Measurements from ENCODE around the gene RAB7A. TPM values are rescaled to one million over a fixed set of nuclear protein-coding genes. Genes with fewer than 3 reads are reported as not detected.

RAB7A gene
- total and polyA plus RNA-seq, 2 of the 13 experiments (the other 11 are each of a cell fraction or from before 2014, with no cell fraction given): 26.5 to 182 TPM

DNA sequence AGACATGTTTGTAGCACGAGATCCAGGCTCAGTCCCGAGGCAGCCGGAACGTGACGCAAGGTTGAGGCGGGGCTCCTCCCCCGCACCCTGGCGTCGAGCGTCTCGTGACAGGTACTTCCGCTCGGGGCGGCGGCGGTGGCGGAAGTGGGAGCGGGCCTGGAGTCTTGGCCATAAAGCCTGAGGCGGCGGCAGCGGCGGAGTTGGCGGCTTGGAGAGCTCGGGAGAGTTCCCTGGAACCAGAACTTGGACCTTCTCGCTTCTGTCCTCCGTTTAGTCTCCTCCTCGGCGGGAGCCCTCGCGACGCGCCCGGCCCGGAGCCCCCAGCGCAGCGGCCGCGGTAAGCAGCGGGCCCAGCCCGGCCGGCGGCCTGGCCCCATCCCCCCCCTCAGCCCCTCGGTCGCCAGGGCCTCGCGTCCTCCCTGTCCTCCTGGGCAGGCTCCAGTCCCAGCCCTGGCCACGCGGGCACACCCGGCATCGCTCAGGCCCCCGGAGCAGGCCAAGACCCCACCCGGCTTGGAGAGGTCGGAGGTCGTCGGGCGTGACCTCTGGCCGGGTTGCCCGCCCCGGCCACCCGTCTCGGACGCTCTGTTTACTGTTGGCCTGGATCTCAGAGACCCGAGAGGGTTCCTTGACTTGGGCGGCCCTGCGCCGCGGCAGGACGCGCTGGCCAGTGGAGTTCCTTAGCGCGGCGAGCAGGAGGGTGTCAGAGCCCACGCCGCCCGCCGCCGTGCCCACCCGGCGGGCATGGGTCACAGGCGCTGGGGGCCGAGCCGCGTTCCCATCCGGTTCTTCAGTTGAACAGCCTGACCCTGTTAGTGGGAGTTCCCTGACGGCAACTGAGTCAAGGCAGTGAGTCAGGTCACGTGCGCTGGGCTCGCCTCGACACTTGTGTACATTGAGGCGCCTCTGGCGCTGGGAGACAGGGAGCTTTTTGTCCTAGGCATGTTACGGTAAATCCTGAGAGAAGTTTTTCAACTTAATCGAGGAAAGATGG, at the start of gene RAB7A (continued):
- TF ChIP-seq, protein P1, sequence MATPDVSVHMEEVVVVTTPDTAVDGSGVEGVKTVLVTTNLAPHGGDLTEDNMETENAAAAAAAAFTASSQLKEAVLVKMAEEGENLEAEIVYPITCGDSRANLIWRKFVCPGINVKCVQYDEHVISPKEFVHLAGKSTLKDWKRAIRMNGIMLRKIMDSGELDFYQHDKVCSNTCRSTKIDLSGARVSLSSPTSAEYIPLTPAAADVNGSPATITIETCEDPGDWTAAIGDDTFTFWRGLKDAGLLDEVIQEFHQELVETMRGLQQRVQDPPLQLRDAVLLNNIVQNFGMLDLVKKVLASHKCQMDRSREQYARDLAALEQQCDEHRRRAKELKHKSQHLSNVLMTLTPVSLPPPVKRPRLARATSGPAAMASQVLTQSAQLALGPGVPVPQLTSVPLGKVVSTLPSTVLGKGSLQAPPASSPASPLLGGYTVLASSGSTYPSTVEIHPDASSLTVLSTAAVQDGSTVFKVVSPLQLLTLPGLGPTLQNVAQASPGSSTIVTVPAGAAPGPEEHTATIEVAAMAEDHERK (CRISPR knock-in tag; IDR thresholded peaks at IDR 0.05; ENCODE audit: low read depth): peak; percentile 88
- TF ChIP-seq, protein P2, sequence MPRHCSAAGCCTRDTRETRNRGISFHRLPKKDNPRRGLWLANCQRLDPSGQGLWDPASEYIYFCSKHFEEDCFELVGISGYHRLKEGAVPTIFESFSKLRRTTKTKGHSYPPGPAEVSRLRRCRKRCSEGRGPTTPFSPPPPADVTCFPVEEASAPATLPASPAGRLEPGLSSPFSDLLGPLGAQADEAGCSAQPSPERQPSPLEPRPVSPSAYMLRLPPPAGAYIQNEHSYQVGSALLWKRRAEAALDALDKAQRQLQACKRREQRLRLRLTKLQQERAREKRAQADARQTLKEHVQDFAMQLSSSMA (CRISPR knock-in tag; IDR thresholded peaks at IDR 0.05): no peak
- TF ChIP-seq, protein P3, sequence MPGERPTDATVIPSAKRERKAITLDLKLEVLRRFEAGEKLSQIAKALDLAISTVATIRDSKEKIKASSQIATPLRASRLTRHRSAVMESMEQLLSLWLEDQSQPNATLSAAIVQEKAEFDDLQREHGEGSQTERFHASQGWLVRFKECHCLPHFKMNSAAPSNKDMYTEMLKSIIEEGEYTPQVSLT (CRISPR knock-in tag; IDR thresholded peaks at IDR 0.05; ENCODE audit: borderline replicate concordance, low read depth): no peak
- TF ChIP-seq SMAD9 (CRISPR knock-in tag; IDR thresholded peaks at IDR 0.05) (no peak), ZNF850 (CRISPR knock-in tag; conservative IDR thresholded peaks at IDR 0.05) (no peak), POGZ (CRISPR knock-in tag; IDR thresholded peaks at IDR 0.05) (peak; percentile 86), RXRA (CRISPR knock-in tag; IDR thresholded peaks at IDR 0.05) (peak; percentile 37), TCF12 (IDR thresholded peaks at IDR 0.05) (no peak), TCF12 (CRISPR knock-in tag; IDR thresholded peaks at IDR 0.05) (no peak), MBNL3 (CRISPR knock-in tag; conservative IDR thresholded peaks at IDR 0.05) (no peak), BRCA1 (CRISPR knock-in tag; IDR thresholded peaks at IDR 0.05) (0 out of 2 replicates have a peak, but pooled peaks have one; percentile 60), KDM5B (CRISPR knock-in tag; IDR thresholded peaks at IDR 0.05; ENCODE audit: borderline replicate concordance) (peak; percentile 83; the same call in 1 of the 2 replicates), ZFAT (CRISPR knock-in tag; conservative IDR thresholded peaks at IDR 0.05) (no peak), HNF4G (IDR thresholded peaks at IDR 0.05; ENCODE audit: borderline replicate concordance, low read depth, low read length) (no peak; the same call in 1 of the 2 replicates), HNF4G (CRISPR knock-in tag; IDR thresholded peaks at IDR 0.05; ENCODE audit: borderline replicate concordance, low read depth) (no peak), PAWR (CRISPR knock-in tag; IDR thresholded peaks at IDR 0.05; ENCODE audit: borderline replicate concordance) (no peak)
- TF ChIP-seq, protein P4, sequence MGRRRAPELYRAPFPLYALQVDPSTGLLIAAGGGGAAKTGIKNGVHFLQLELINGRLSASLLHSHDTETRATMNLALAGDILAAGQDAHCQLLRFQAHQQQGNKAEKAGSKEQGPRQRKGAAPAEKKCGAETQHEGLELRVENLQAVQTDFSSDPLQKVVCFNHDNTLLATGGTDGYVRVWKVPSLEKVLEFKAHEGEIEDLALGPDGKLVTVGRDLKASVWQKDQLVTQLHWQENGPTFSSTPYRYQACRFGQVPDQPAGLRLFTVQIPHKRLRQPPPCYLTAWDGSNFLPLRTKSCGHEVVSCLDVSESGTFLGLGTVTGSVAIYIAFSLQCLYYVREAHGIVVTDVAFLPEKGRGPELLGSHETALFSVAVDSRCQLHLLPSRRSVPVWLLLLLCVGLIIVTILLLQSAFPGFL (CRISPR knock-in tag; IDR thresholded peaks at IDR 0.05): peak; percentile 67; the same call in 1 of the 2 replicates
- TF ChIP-seq, protein P5, sequence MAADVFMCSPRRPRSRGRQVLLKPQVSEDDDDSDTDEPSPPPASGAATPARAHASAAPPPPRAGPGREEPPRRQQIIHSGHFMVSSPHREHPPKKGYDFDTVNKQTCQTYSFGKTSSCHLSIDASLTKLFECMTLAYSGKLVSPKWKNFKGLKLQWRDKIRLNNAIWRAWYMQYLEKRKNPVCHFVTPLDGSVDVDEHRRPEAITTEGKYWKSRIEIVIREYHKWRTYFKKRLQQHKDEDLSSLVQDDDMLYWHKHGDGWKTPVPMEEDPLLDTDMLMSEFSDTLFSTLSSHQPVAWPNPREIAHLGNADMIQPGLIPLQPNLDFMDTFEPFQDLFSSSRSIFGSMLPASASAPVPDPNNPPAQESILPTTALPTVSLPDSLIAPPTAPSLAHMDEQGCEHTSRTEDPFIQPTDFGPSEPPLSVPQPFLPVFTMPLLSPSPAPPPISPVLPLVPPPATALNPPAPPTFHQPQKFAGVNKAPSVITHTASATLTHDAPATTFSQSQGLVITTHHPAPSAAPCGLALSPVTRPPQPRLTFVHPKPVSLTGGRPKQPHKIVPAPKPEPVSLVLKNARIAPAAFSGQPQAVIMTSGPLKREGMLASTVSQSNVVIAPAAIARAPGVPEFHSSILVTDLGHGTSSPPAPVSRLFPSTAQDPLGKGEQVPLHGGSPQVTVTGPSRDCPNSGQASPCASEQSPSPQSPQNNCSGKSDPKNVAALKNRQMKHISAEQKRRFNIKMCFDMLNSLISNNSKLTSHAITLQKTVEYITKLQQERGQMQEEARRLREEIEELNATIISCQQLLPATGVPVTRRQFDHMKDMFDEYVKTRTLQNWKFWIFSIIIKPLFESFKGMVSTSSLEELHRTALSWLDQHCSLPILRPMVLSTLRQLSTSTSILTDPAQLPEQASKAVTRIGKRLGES (CRISPR knock-in tag; IDR thresholded peaks at IDR 0.05; ENCODE audit: borderline replicate concordance): 0 out of 2 replicates have a peak, but pooled peaks have one; percentile 57
- TF ChIP-seq, protein P6, sequence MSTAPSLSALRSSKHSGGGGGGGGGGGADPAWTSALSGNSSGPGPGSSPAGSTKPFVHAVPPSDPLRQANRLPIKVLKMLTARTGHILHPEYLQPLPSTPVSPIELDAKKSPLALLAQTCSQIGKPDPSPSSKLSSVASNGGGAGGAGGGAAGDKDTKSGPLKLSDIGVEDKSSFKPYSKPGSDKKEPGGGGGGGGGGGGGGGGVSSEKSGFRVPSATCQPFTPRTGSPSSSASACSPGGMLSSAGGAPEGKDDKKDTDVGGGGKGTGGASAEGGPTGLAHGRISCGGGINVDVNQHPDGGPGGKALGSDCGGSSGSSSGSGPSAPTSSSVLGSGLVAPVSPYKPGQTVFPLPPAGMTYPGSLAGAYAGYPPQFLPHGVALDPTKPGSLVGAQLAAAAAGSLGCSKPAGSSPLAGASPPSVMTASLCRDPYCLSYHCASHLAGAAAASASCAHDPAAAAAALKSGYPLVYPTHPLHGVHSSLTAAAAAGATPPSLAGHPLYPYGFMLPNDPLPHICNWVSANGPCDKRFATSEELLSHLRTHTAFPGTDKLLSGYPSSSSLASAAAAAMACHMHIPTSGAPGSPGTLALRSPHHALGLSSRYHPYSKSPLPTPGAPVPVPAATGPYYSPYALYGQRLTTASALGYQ (CRISPR knock-in tag; IDR thresholded peaks at IDR 0.05): no peak; the same call in 1 of the 2 replicates
